SK-N-SH treated with all-trans-retinoic acid at 6 μM for 48 hours (cell line): ENCODE results near the gene TMEM176B.

Experiments used
- ATAC-seq: fragments of 200-7000 bp; cut with Tn5 transposase; 3 replicates; pipeline ENCODE4 v1.9.1; 2020; ENCODE audit warnings: mild to moderate bottlenecking, moderate library complexity
- ARNTL ChIP-seq: fragments of 450-650 bp; formaldehyde crosslinking; IDR thresholded peaks from 2 replicates; pipeline ENCODE4 v1.5.0; 2020; ENCODE audit warnings: low read depth, mild to moderate bottlenecking, moderate library complexity, borderline replicate concordance
- BACH2 ChIP-seq: fragments of 250-450 bp; sonication (Bioruptor Pico); IDR thresholded peaks from 2 replicates; pipeline ENCODE4 v1.9.0; 2021; ENCODE audit warnings: mild to moderate bottlenecking, borderline replicate concordance
- CREB5 ChIP-seq: fragments of 250-450 bp; sonication (Bioruptor Pico); IDR thresholded peaks from 2 replicates; pipeline ENCODE4 v1.5.1; 2020; ENCODE audit warnings: low read depth, mild to moderate bottlenecking, moderate library complexity
- CSDC2 ChIP-seq: fragments of 250-450 bp; sonication (Bioruptor Pico); IDR thresholded peaks from 2 replicates; pipeline ENCODE4 v1.5.0; 2020; ENCODE audit warnings: mild to moderate bottlenecking, moderate library complexity
- CSRNP3 ChIP-seq: fragments of 250-450 bp; sonication (Bioruptor Pico); IDR thresholded peaks from 2 replicates; pipeline ENCODE4 v1.5.1; 2021; ENCODE audit warnings: mild to moderate bottlenecking, moderate library complexity
- ESRRG ChIP-seq: fragments of 250-450 bp; sonication (Bioruptor Pico); IDR thresholded peaks from 2 replicates; pipeline ENCODE4 v1.6.1; 2021; ENCODE audit warnings: mild to moderate bottlenecking
- GLIS3 ChIP-seq: fragments of 250-450 bp; sonication (Bioruptor Pico); IDR thresholded peaks from 2 replicates; pipeline ENCODE4 v1.5.0; 2020; ENCODE audit warnings: mild to moderate bottlenecking, moderate library complexity
- ISL1 ChIP-seq: fragments of 250-450 bp; sonication (Bioruptor Pico); IDR thresholded peaks from 2 replicates; pipeline ENCODE4 v2.1.2; 2022; ENCODE audit warnings: mild to moderate bottlenecking, moderate library complexity
- OSR1 ChIP-seq: fragments of 250-450 bp; sonication (Bioruptor Pico); IDR thresholded peaks from 2 replicates; pipeline ENCODE4 v1.8.0; 2022; ENCODE audit warnings: moderate library complexity, mild to moderate bottlenecking, inconsistent platforms
- PATZ1 ChIP-seq: fragments of 250-450 bp; sonication (Bioruptor Pico); IDR thresholded peaks from 2 replicates; pipeline ENCODE4 v1.8.0; 2020; ENCODE audit warnings: mild to moderate bottlenecking, moderate library complexity, borderline replicate concordance
- POU6F1 ChIP-seq: fragments of 250-450 bp; sonication (Bioruptor Pico); IDR thresholded peaks from 2 replicates; pipeline ENCODE4 v1.8.0; 2021; ENCODE audit warnings: low read depth, mild to moderate bottlenecking, moderate library complexity, borderline replicate concordance
- RARB ChIP-seq: fragments of 250-450 bp; sonication (Bioruptor Pico); IDR thresholded peaks from 2 replicates; pipeline ENCODE4 v1.8.0; 2021; ENCODE audit warnings: mild to moderate bottlenecking, moderate library complexity
- SNAI2 ChIP-seq: fragments of 250-450 bp; sonication (Bioruptor Pico); IDR thresholded peaks from 2 replicates; pipeline ENCODE4 v1.5.0; 2020; ENCODE audit warnings: mild to moderate bottlenecking, moderate library complexity
- TOX ChIP-seq: fragments of 250-450 bp; sonication (Bioruptor Pico); IDR thresholded peaks from 2 replicates; pipeline ENCODE4 v1.8.0; 2021; ENCODE audit warnings: mild to moderate bottlenecking, moderate library complexity, borderline replicate concordance
- TSHZ2 ChIP-seq: fragments of 250-450 bp; sonication (Bioruptor Pico); IDR thresholded peaks from 2 replicates; pipeline ENCODE4 v1.5.0; 2020; ENCODE audit warnings: mild to moderate bottlenecking, moderate library complexity
- ZC3H10 ChIP-seq: fragments of 250-450 bp; sonication (Bioruptor Pico); IDR thresholded peaks from 2 replicates; pipeline ENCODE4 v1.5.1; 2021; ENCODE audit warnings: mild to moderate bottlenecking, moderate library complexity
- ZFP30 ChIP-seq: fragments of 450-650 bp; formaldehyde crosslinking; IDR thresholded peaks from 2 replicates; pipeline ENCODE4 v1.5.0; 2022; ENCODE audit warnings: mild to moderate bottlenecking, moderate library complexity
- ZNF565 ChIP-seq: fragments of 450-650 bp; formaldehyde crosslinking; conservative IDR thresholded peaks from 2 replicates; pipeline ENCODE4 v1.5.0; 2020; ENCODE audit warnings: low read depth, mild to moderate bottlenecking, moderate library complexity
- ZNF70 ChIP-seq: fragments of 450-650 bp; formaldehyde crosslinking; IDR thresholded peaks from 2 replicates; pipeline ENCODE4 v1.5.0; 2020; ENCODE audit warnings: mild to moderate bottlenecking, moderate library complexity
- ZNF8 ChIP-seq: fragments of 450-650 bp; formaldehyde crosslinking; IDR thresholded peaks from 2 replicates; pipeline ENCODE4 v1.5.0; 2020; ENCODE audit warnings: mild to moderate bottlenecking, moderate library complexity

TMEM176B gene

GRCh38 chr7:150784954-150785353 is 15.2 kb downstream of the TMEM176B start:
- no peak for ATAC-seq
- TF ChIP-seq BACH2 (CRISPR knock-in tag) (no peak), POU6F1 (no peak)

- TF ChIP-seq ZNF8 (CRISPR knock-in tag) (no peak), SNAI2 (CRISPR knock-in tag) (peak; percentile 13; the same call in 1 of the 2 replicates)
- no peak for ATAC-seq
Measured at GRCh38 chr7:150784120-150784736, 15.9 kb downstream of the TMEM176B start.

- TF ChIP-seq ISL1 (CRISPR knock-in tag) (no peak), ZFP30 (CRISPR knock-in tag) (no peak), POU6F1 (no peak), ZNF70 (no peak), ZC3H10 (CRISPR knock-in tag) (no peak), SNAI2 (CRISPR knock-in tag) (no peak), ARNTL (CRISPR knock-in tag) (no peak), CREB5 (CRISPR knock-in tag) (no peak), PATZ1 (CRISPR knock-in tag) (no peak), TOX (CRISPR knock-in tag) (no peak), ZNF565 (no peak), RARB (CRISPR knock-in tag) (no peak), ESRRG (CRISPR knock-in tag) (no peak), TSHZ2 (CRISPR knock-in tag) (no peak), CSDC2 (CRISPR knock-in tag) (no peak)
Measured at GRCh38 chr7:150781961-150782360, 18.2 kb downstream of the TMEM176B start.

GRCh38 chr7:150781103-150781502 is 19.1 kb downstream of the TMEM176B start:
- ATAC-seq, result no peak
- no peak for TF ChIP-seq TSHZ2 (CRISPR knock-in tag)
- no peak for TF ChIP-seq ZNF565
- TF ChIP-seq ESRRG (CRISPR knock-in tag), result no peak
- no peak for TF ChIP-seq OSR1 (CRISPR knock-in tag)
- no peak for TF ChIP-seq CSDC2 (CRISPR knock-in tag)
- no peak for TF ChIP-seq GLIS3 (CRISPR knock-in tag)
- TF ChIP-seq ARNTL (CRISPR knock-in tag), result no peak
- TF ChIP-seq POU6F1, result no peak
- no peak for TF ChIP-seq ZC3H10 (CRISPR knock-in tag)
- TF ChIP-seq CSRNP3 (CRISPR knock-in tag), result no peak
- no peak for TF ChIP-seq RARB (CRISPR knock-in tag)
- TF ChIP-seq ZNF70, result no peak

More at GRCh38 chr7:150781961-150782360, 18.2 kb downstream of the TMEM176B start:
- ATAC-seq, result no peak
